T-cell (primary cell): ENCODE results near the gene SAT1. TPM values are rescaled to one million over a fixed set of nuclear protein-coding genes. Genes with fewer than 3 reads are reported as not detected.
"Not testable (repeated sequence)": the region's sequence is repeated elsewhere in the genome, so short reads cannot be mapped to it uniquely, and the experiment has no call there.

ENCODE experiments used
- ATAC-seq, 4 experiments: fragments of 200-7000 bp in 3 of 4; fragments of 150-1000 bp in 1 of 4; cut with Tn5 transposase; replicated peaks in 1 of 4; 1 replicate in 3 of 4; 2 replicates in 1 of 4; pipeline ENCODE4 v1.10.0; 2021; ENCODE audit warnings: moderate library complexity in 3 of 4, mild to moderate bottlenecking in 2 of 4, moderate number of reproducible peaks in 1 of 4
- CTCF ChIA-PET, 2 donors: fragments of 300-600 bp; sonication (Branson Sonifier 250); formaldehyde crosslinking; loops; one replicate each; lab custom pipeline; 2022; ENCODE audit warnings: antibody characterized with exemption in 2 of 2; lab: Charles Lee
- POLR2A ChIA-PET, 2 donors: fragments of 300-600 bp; sonication (Branson Sonifier 250); formaldehyde crosslinking; loops; one replicate each; lab custom pipeline; 2022; ENCODE audit warnings: antibody characterized with exemption in 2 of 2; lab: Charles Lee
- DNase-seq, 35 experiments: peaks; one replicate each; pipeline versions ENCODE4 v3.0.0 to v3.0.0-alpha.2; 2013 to 2023
- H3K27ac ChIP-seq: one replicate; pipeline ENCODE4 v1.5.1; 2013; ENCODE audit warnings: low read length
- H3K27me3 ChIP-seq, 2 experiments: replicated peaks in 1 of 2; 1 replicate in 1 of 2; 2 replicates in 1 of 2; pipeline versions ENCODE4 v1.6.1 to v1.7.0; 2013; ENCODE audit warnings: low read length in 1 of 2, mixed read lengths in 1 of 2; ENCODE audit not compliant: control insufficient read depth in 2 of 2, insufficient read depth in 2 of 2; ENCODE audit errors: extremely low read depth in 1 of 2
- H3K36me3 ChIP-seq, 2 donors: 1 replicate in 1 of 2; 2 replicates in 1 of 2; pipeline versions ENCODE4 v1.6.1 to v1.7.0; 2013; ENCODE audit warnings: low read length in 1 of 2; ENCODE audit not compliant: control insufficient read depth in 2 of 2, insufficient read depth in 1 of 2; ENCODE audit errors: extremely low read depth in 1 of 2
- H3K4me1 ChIP-seq, 2 experiments: 1 replicate in 1 of 2; 2 replicates in 1 of 2; pipeline versions ENCODE4 v1.6.1 to v1.7.0; 2013; ENCODE audit warnings: low read length in 2 of 2, mixed read lengths in 1 of 2; ENCODE audit not compliant: insufficient read depth in 2 of 2, control insufficient read depth in 1 of 2; ENCODE audit errors: extremely low read depth in 1 of 2
- H3K4me3 ChIP-seq, 2 donors: 1 replicate in 1 of 2; 2 replicates in 1 of 2; pipeline versions ENCODE4 v1.5.1 to v1.7.0; 2013; ENCODE audit warnings: mild to moderate bottlenecking in 2 of 2, low read length in 1 of 2, moderate library complexity in 1 of 2; ENCODE audit not compliant: control insufficient read depth in 1 of 2; ENCODE audit errors: extremely low read depth in 1 of 2
- H3K9me3 ChIP-seq: 2 replicates; pipeline ENCODE4 v1.7.0; 2013
- H3K27ac Mint-ChIP-seq, 2 donors: one replicate each; pipeline ENCODE4 v1.8.0; 2020 to 2021; ENCODE audit warnings: mild to moderate bottlenecking in 2 of 2, mixed read lengths in 2 of 2
- H3K27me3 Mint-ChIP-seq, 2 donors: one replicate each; pipeline ENCODE4 v1.8.0; 2021 to 2022; ENCODE audit warnings: mixed read lengths in 2 of 2
- H3K36me3 Mint-ChIP-seq: one replicate; pipeline ENCODE4 v1.8.0; 2021; ENCODE audit warnings: mixed read lengths
- H3K4me1 Mint-ChIP-seq, 3 donors: one replicate each; pipeline ENCODE4 v1.8.0; 2020 to 2022; ENCODE audit warnings: mixed read lengths in 3 of 3, mild to moderate bottlenecking in 1 of 3
- H3K4me3 Mint-ChIP-seq, 3 donors: one replicate each; pipeline ENCODE4 v1.8.0; 2020 to 2022; ENCODE audit warnings: mild to moderate bottlenecking in 3 of 3, mixed read lengths in 3 of 3, moderate library complexity in 3 of 3
- H3K9me3 Mint-ChIP-seq, 3 donors: one replicate each; pipeline ENCODE4 v1.8.0; 2020 to 2022; ENCODE audit warnings: mixed read lengths in 3 of 3
- WGBS: methylation state at CpG from one replicate; pipeline ENCODE4 v1.1.5; 2013; ENCODE audit warnings: missing lambda C conversion rate; ENCODE audit not compliant: insufficient coverage; 5-methylcytosine and 5-hydroxymethylcytosine counted together
- total RNA-seq, 35 experiments: library from RNA in 6 of 35; stranded (reverse) in 6 of 35; fragments of 120-200 nt in 1 of 35; gene quantifications; one replicate each; pipeline versions ENCODE4 v1.2.1 to v1.2.4 and lab custom pipeline; 2013 to 2026

Gene SAT1
- total RNA-seq, 5 donors from 2014 or later (not counting 1 experiment from before 2014, with no cell fraction given): 89.6 to 258 (median 94.4) TPM

- Histone ChIP-seq H3K9me3 (no peaks in the 10 kb centered on the region), H3K36me3 (no peaks in the 10 kb centered on the region), H3K27ac (no peak overlapping the region), H3K27me3 (no peaks in the 10 kb centered on the region), H3K4me3 (no peak overlapping the region), H3K4me1 (peaks cover 0 to 15% of the 10 kb centered on the region in 2 experiments)
- no peaks in the 10 kb centered on the region for H3K27me3 Mint-ChIP-seq
- peaks cover 11 to 19% (median 13%) of the 10 kb centered on the region in 3 donors for H3K4me1 Mint-ChIP-seq
- no peak for ATAC-seq
- no peaks in the 10 kb centered on the region for H3K9me3 Mint-ChIP-seq
- POLR2A ChIA-PET: interaction anchor here (0.6 kb wide), 2 partner anchors 14 kb away, joined by 3 to 8 read pairs; no protein-coding TSS in a partner anchor
- no peak overlapping the region for H3K4me3 Mint-ChIP-seq
- DNase-seq: no peak
- CTCF ChIA-PET: no interaction called here
- no peaks in the 10 kb centered on the region for H3K36me3 Mint-ChIP-seq
- WGBS: no CpG with 5 or more reads among the region's 2 CpGs
- no peak overlapping the region for H3K27ac Mint-ChIP-seq
Measured at GRCh38 chrX:23770142-23770541, 12.8 kb upstream of the SAT1 start.

- CTCF ChIA-PET, H3K27me3 Mint-ChIP-seq, H3K4me3 ChIP-seq, DNase-seq, H3K36me3 ChIP-seq, H3K36me3 Mint-ChIP-seq, H3K4me3 Mint-ChIP-seq, H3K9me3 Mint-ChIP-seq, H3K27me3 ChIP-seq, H3K27ac Mint-ChIP-seq, H3K27ac ChIP-seq, H3K9me3 ChIP-seq, ATAC-seq: not testable (repeated sequence)
- 93% methylated on average over 5 of the region's 7 CpGs for WGBS
- H3K4me1 ChIP-seq: peaks cover 0 to 15% of the 10 kb centered on the region in 2 experiments
- POLR2A ChIA-PET: interaction anchor here in 1 of 2 donors (0.6 kb wide), 1 partner anchor 360 kb away, joined by 7 read pairs; no protein-coding TSS in a partner anchor
- peaks cover 11 to 19% (median 13%) of the 10 kb centered on the region in 3 donors for H3K4me1 Mint-ChIP-seq
Measured at GRCh38 chrX:23771086-23771485, 11.9 kb upstream of the SAT1 start.

GRCh38 chrX:23773601-23774175 lies 9.3 kb upstream of the SAT1 start:
- H3K27ac ChIP-seq: peak overlapping the region; percentile 96
- H3K9me3 ChIP-seq: no peaks in the 10 kb centered on the region
- CTCF ChIA-PET: interaction anchor here (0.7 to 1.6 kb wide), 4 partner anchors 9 to 280 kb away, joined by 3 to 6 read pairs (median 3); partner anchors contain the start of genes ACOT9 (in 1 of the 2) and SAT1 (in 1 of the 2)
- Mint-ChIP-seq H3K27me3 (no peaks in the 10 kb centered on the region), H3K36me3 (no peaks in the 10 kb centered on the region), H3K4me3 (peak overlapping the region; percentile 52 to 65 (median 57)), H3K9me3 (no peaks in the 10 kb centered on the region), H3K27ac (peak overlapping the region; percentile 95 to 96), H3K4me1 (peaks cover 11 to 16% (median 13%) of the 10 kb centered on the region in 3 donors)
- H3K4me1 ChIP-seq: peaks cover 0 to 15% of the 10 kb centered on the region in 2 experiments
- DNase-seq: peak in 32 of 35 experiments; percentile 19 to 75 (median 45)
- POLR2A ChIA-PET: interaction anchor here in 1 of 2 donors (1.5 kb wide), 1 partner anchor 9 kb away, joined by 10 read pairs; the partner anchor contains the start of gene SAT1
- no peaks in the 10 kb centered on the region for H3K36me3 ChIP-seq
- peak overlapping the region in 1 of 2 donors; percentile 23 for H3K4me3 ChIP-seq
- no peaks in the 10 kb centered on the region for H3K27me3 ChIP-seq
- peak; percentile 88 to 99 (median 92) for ATAC-seq
- WGBS: no CpG with 5 or more reads among the region's 3 CpGs

GRCh38 chrX:23776363-23776762 lies 6.6 kb upstream of the SAT1 start:
- WGBS: no CpG with 5 or more reads among the region's 3 CpGs

GRCh38 chrX:23779025-23779424 lies 3.9 kb upstream of the SAT1 start:
- ATAC-seq (no peak), DNase-seq (no peak)
- no peaks in the 10 kb centered on the region for H3K36me3 ChIP-seq
- Mint-ChIP-seq H3K9me3 (no peaks in the 10 kb centered on the region), H3K4me3 (no peak overlapping the region), H3K27ac (no peak overlapping the region), H3K36me3 (peaks cover 5% of the 10 kb centered on the region), H3K27me3 (no peaks in the 10 kb centered on the region), H3K4me1 (peaks cover 17 to 24% (median 21%) of the 10 kb centered on the region in 3 donors)
- peaks cover 9 to 14% of the 10 kb centered on the region in 2 experiments for H3K4me1 ChIP-seq
- no peaks in the 10 kb centered on the region for H3K27me3 ChIP-seq
- H3K9me3 ChIP-seq: no peaks in the 10 kb centered on the region
- no peak overlapping the region for H3K4me3 ChIP-seq
- no peak overlapping the region for H3K27ac ChIP-seq
- POLR2A ChIA-PET: no interaction called here
- WGBS: no CpG with 5 or more reads among the region's 4 CpGs
- CTCF ChIA-PET: no interaction called here

More at GRCh38 chrX:23776363-23776762, 6.6 kb upstream of the SAT1 start:
- Mint-ChIP-seq H3K4me3 (no peak overlapping the region), H3K36me3 (no peaks in the 10 kb centered on the region), H3K27me3 (no peaks in the 10 kb centered on the region), H3K9me3 (no peaks in the 10 kb centered on the region), H3K4me1 (peaks cover 13 to 22% (median 18%) of the 10 kb centered on the region in 3 donors), H3K27ac (no peak overlapping the region)
- Histone ChIP-seq H3K27me3 (no peaks in the 10 kb centered on the region), H3K4me1 (peaks cover under 1 to 19% of the 10 kb centered on the region in 2 experiments), H3K27ac (no peak overlapping the region), H3K4me3 (no peak overlapping the region), H3K9me3 (no peaks in the 10 kb centered on the region), H3K36me3 (no peaks in the 10 kb centered on the region)
- POLR2A ChIA-PET: no interaction called here
- ATAC-seq (no peak), DNase-seq (no peak)
- CTCF ChIA-PET: no interaction called here

- no peak for ATAC-seq
- H3K27me3 ChIP-seq: no peaks in the 10 kb centered on the region
- no peak for DNase-seq
- peaks cover 0 to 17% of the 10 kb centered on the region in 2 donors for H3K36me3 ChIP-seq
- H3K4me1 ChIP-seq: peaks cover 14 to 18% of the 10 kb centered on the region in 2 experiments
- Mint-ChIP-seq H3K27ac (peak overlapping the region; percentile 95), H3K27me3 (no peaks in the 10 kb centered on the region), H3K4me1 (peaks cover 34 to 40% (median 40%) of the 10 kb centered on the region in 3 donors), H3K36me3 (peaks cover 25% of the 10 kb centered on the region), H3K9me3 (no peaks in the 10 kb centered on the region), H3K4me3 (peak overlapping the region; percentile 94 to 95 (median 94))
- no peaks in the 10 kb centered on the region for H3K9me3 ChIP-seq
- H3K4me3 ChIP-seq: no peak overlapping the region
- no CpG with 5 or more reads among the region's 6 CpGs for WGBS
- ChIA-PET POLR2A (interaction anchor here (0.6 to 2.5 kb wide), 11 partner anchors 9 to 272 kb away, joined by 3 to 21 read pairs (median 5); partner anchors contain the start of genes ACOT9 (in 2 of the 2), EIF2S3 (in 1 of the 2) and PRDX4 (in 1 of the 2)), CTCF (interaction anchor here in 1 of 2 donors (0.5 to 2.1 kb wide), 11 partner anchors 9 to 289 kb away, joined by 3 to 14 read pairs (median 4); partner anchors contain the start of genes ACOT9, APOO, CXorf58 and EIF2S3)
- H3K27ac ChIP-seq: peak overlapping the region; percentile 93
Measured at GRCh38 chrX:23782455-23782854, 518 bp upstream of the SAT1 start.
